ENCODE data around the gene FKTN.

Gene FKTN

GRCh38 chr9:105662184-105663104 lies 104.5 kb downstream of the FKTN start, which contains the start of gene TAL2:
TSS of gene TAL2 (plus strand) at chr9:105662457. CDS start at chr9:105662497, 40 bp downstream.
- no peak for TF ChIP-seq CTCF (IDR thresholded peaks at IDR 0.05)

- TF ChIP-seq CTCF (IDR thresholded peaks at IDR 0.05) = no peak
Observed at GRCh38 chr9:105663914-105664313, 106.0 kb downstream of the FKTN start.

GRCh38 chr9:105667867-105668266 lies 109.9 kb downstream of the FKTN start:
- TF ChIP-seq CTCF (IDR thresholded peaks at IDR 0.05) = no peak

- TF ChIP-seq CTCF (IDR thresholded peaks at IDR 0.05) = no peak
Observed at GRCh38 chr9:105670315-105670714, 112.4 kb downstream of the FKTN start.

- no peak for TF ChIP-seq CTCF (IDR thresholded peaks at IDR 0.05)
Observed at GRCh38 chr9:105670775-105671174, 112.8 kb downstream of the FKTN start.

- TF ChIP-seq CTCF (IDR thresholded peaks at IDR 0.05) = no peak
Observed at GRCh38 chr9:105672711-105673234, 114.8 kb downstream of the FKTN start.

GRCh38 chr9:105673850-105674387 lies 116.0 kb downstream of the FKTN start:
- no peak for TF ChIP-seq CTCF (IDR thresholded peaks at IDR 0.05)
